GM23338 (cell line): Measurements from ENCODE around the gene C1QTNF5. TPM values are rescaled to one million over a fixed set of nuclear protein-coding genes. Genes with fewer than 3 reads are reported as not detected.

Source experiments
- ATAC-seq: fragments of 200-7000 bp; cut with Tn5 transposase; 3 replicates; pipeline ENCODE4 v1.9.1; 2020
- DNase-seq: peaks from one replicate; pipeline ENCODE4 v3.0.0-alpha.2; 2015; ENCODE audit warnings: low spot score
- H2AFZ ChIP-seq: fragments of 200-600 bp; sonication (generic); 2 replicates; pipeline ENCODE4 v1.8.0; 2016; ENCODE audit warnings: antibody characterized with exemption, mild to moderate bottlenecking, moderate library complexity
- H3F3A ChIP-seq: fragments of 200-600 bp; sonication (generic); replicated peaks from 2 replicates; pipeline ENCODE4 v1.8.0; 2017; ENCODE audit warnings: antibody characterized with exemption, mixed run types, low read depth
- H3K27ac ChIP-seq: fragments of 200-600 bp; sonication (generic); 2 replicates; pipeline ENCODE4 v1.6.1; 2016; ENCODE audit warnings: low read depth
- H3K27me3 ChIP-seq: fragments of 200-600 bp; sonication (generic); 2 replicates; pipeline ENCODE4 v1.8.0; 2016; ENCODE audit warnings: mild to moderate bottlenecking, mixed run types, moderate library complexity; ENCODE audit not compliant: insufficient read depth
- H3K36me3 ChIP-seq: fragments of 200-600 bp; sonication (generic); 2 replicates; pipeline ENCODE4 v1.8.0; 2016; ENCODE audit warnings: mild to moderate bottlenecking; ENCODE audit not compliant: insufficient read depth
- H3K4me1 ChIP-seq: fragments of 200-600 bp; sonication (generic); 2 replicates; pipeline ENCODE4 v1.8.0; 2016; ENCODE audit warnings: mild to moderate bottlenecking, moderate library complexity; ENCODE audit not compliant: insufficient read depth
- H3K4me2 ChIP-seq: fragments of 200-600 bp; sonication (generic); 2 replicates; pipeline ENCODE4 v1.7.1; 2017; ENCODE audit warnings: mixed run types
- H3K4me3 ChIP-seq: fragments of 200-600 bp; sonication (generic); 2 replicates; pipeline ENCODE4 v1.6.1; 2016; ENCODE audit warnings: mixed run types
- H3K79me2 ChIP-seq: fragments of 200-600 bp; sonication (generic); replicated peaks from 2 replicates; pipeline ENCODE4 v1.8.0; 2017; ENCODE audit warnings: mild to moderate bottlenecking; ENCODE audit not compliant: insufficient read depth
- H3K9me2 ChIP-seq: fragments of 200-600 bp; sonication (generic); 2 replicates; pipeline ENCODE4 v1.8.0; 2017; ENCODE audit not compliant: insufficient read depth
- H4K20me1 ChIP-seq: fragments of 200-600 bp; sonication (generic); replicated peaks from 2 replicates; pipeline ENCODE4 v1.8.0; 2017; ENCODE audit warnings: mild to moderate bottlenecking; ENCODE audit not compliant: insufficient read depth
- H3K27ac Mint-ChIP-seq: 2 replicates; pipeline ENCODE4 v1.8.0; 2020; ENCODE audit warnings: inconsistent platforms, mild to moderate bottlenecking, moderate library complexity, mixed read lengths
- H3K27me3 Mint-ChIP-seq: 3 replicates; pipeline ENCODE4 v1.8.0; 2022; ENCODE audit warnings: low read depth, mild to moderate bottlenecking, moderate library complexity, mixed read lengths, inconsistent platforms; ENCODE audit not compliant: insufficient read depth, poor library complexity
- H3K36me3 Mint-ChIP-seq: 3 replicates; pipeline ENCODE4 v1.8.0; 2021; ENCODE audit warnings: low read depth, mild to moderate bottlenecking, inconsistent platforms, moderate library complexity, mixed read lengths
- H3K4me1 Mint-ChIP-seq: 3 replicates; pipeline ENCODE4 v1.8.0; 2020; ENCODE audit warnings: mild to moderate bottlenecking, inconsistent platforms, mixed read lengths
- H3K4me3 Mint-ChIP-seq: 3 replicates; pipeline ENCODE4 v1.8.0; 2021; ENCODE audit warnings: moderate library complexity, mild to moderate bottlenecking, inconsistent platforms, mixed read lengths
- H3K9me3 Mint-ChIP-seq: 3 replicates; pipeline ENCODE4 v1.8.0; 2020; ENCODE audit warnings: moderate library complexity, mild to moderate bottlenecking, inconsistent platforms, mixed read lengths
- CREB1 ChIP-seq: fragments of 250-450 bp; sonication (Bioruptor Pico); IDR thresholded peaks from 2 replicates; pipeline ENCODE4 v1.5.0; 2020; ENCODE audit warnings: low read depth, mild to moderate bottlenecking, moderate library complexity
- CTCF ChIP-seq, 2 experiments: fragments of 200-600 bp in 1 of 2; sonication (generic) in 1 of 2; conservative IDR thresholded peaks; 2 replicates each; pipeline versions ENCODE4 v1.5.1 to v1.6.1; 2016 to 2017; ENCODE audit warnings: antibody characterized with exemption in 2 of 2, low read depth in 2 of 2, mild to moderate bottlenecking in 2 of 2, moderate library complexity in 1 of 2
- ETS1 ChIP-seq: IDR thresholded peaks from 2 replicates; pipeline ENCODE4 v1.6.1; 2016; ENCODE audit warnings: antibody characterized with exemption
- EZH2 ChIP-seq: fragments of 200-600 bp; sonication (generic); IDR thresholded peaks from one replicate; pipeline ENCODE4 v1.8.0; 2017; ENCODE audit warnings: antibody characterized with exemption, mild to moderate bottlenecking, low read depth; ENCODE audit not compliant: unreplicated experiment
- EZH2phosphoT487 ChIP-seq: fragments of 200-600 bp; sonication (generic); IDR thresholded peaks from one replicate; pipeline ENCODE4 v1.8.1; 2018; ENCODE audit warnings: antibody characterized with exemption; ENCODE audit not compliant: unreplicated experiment
- JUNB ChIP-seq: IDR thresholded peaks from one replicate; pipeline ENCODE4 v1.6.1; 2016; ENCODE audit warnings: antibody characterized with exemption; ENCODE audit not compliant: unreplicated experiment
- NANOG ChIP-seq: IDR thresholded peaks from 2 replicates; pipeline ENCODE4 v1.6.1; 2016; ENCODE audit warnings: antibody characterized with exemption, borderline replicate concordance
- POLR2AphosphoS5 ChIP-seq: IDR thresholded peaks from 2 replicates; pipeline ENCODE4 v1.6.1; 2016; ENCODE audit warnings: antibody characterized with exemption, low read depth
- REST ChIP-seq: IDR thresholded peaks from one replicate; pipeline ENCODE4 v1.6.1; 2018; ENCODE audit warnings: antibody characterized with exemption; ENCODE audit not compliant: unreplicated experiment
- STAT1 ChIP-seq: IDR thresholded peaks from one replicate; pipeline ENCODE4 v1.6.1; 2016; ENCODE audit warnings: antibody characterized with exemption; ENCODE audit not compliant: unreplicated experiment
- ZNF114 ChIP-seq: fragments of 250-450 bp; sonication (Bioruptor Pico); IDR thresholded peaks from 2 replicates; pipeline ENCODE4 v1.5.0; 2020; ENCODE audit warnings: mild to moderate bottlenecking, moderate library complexity
- ZNF331 ChIP-seq: fragments of 250-450 bp; sonication (Bioruptor Pico); IDR thresholded peaks from 2 replicates; pipeline ENCODE4 v1.5.0; 2020; ENCODE audit warnings: low read depth, mild to moderate bottlenecking, moderate library complexity
- ZNF462 ChIP-seq: fragments of 250-450 bp; sonication (Bioruptor Pico); IDR thresholded peaks from 2 replicates; pipeline ENCODE4 v1.5.0; 2020; ENCODE audit warnings: mild to moderate bottlenecking, moderate library complexity
- polyA plus RNA-seq: library from polyadenylated mRNA; unstranded; fragments of >200 nt; fragmentation: Nextera tagmentation; extraction: Ambion mirVana; gene quantifications from 2 replicates; pipeline ENCODE4 v1.2.1, GENCODE V29; 2016
- total RNA-seq: library from RNA; depleted of rRNA; stranded (reverse); fragments of >200 nt; shearing (Covaris generic); gene quantifications from 2 replicates; pipeline ENCODE4 v1.2.3, GENCODE V29; 2014

C1QTNF5 gene
- total and polyA plus RNA-seq, 2 experiments from 2014 or later = 1.9 TPM

GRCh38 chr11:119309953-119310681 is 30.6 kb downstream of the C1QTNF5 start:
- no peak overlapping the region for H3K27ac Mint-ChIP-seq
- peaks cover 21% of the 10 kb centered on the region; the same call in 2 of the 3 replicates for H3K36me3 Mint-ChIP-seq
- H3F3A ChIP-seq = 0 out of 2 replicates have a peak, but pooled peaks cover 3% of the 10 kb centered on the region
- peaks cover 7% of the 10 kb centered on the region for H3K27me3 ChIP-seq
- DNase-seq = no peak
- peaks cover 7% of the 10 kb centered on the region; the same call in 1 of the 2 replicates for H3K36me3 ChIP-seq
- TF ChIP-seq REST = no peak
- TF ChIP-seq POLR2AphosphoS5 = no peak
- no peak for TF ChIP-seq ETS1
- no peak for TF ChIP-seq STAT1
- TF ChIP-seq CTCF (conservative IDR thresholded peaks at IDR 0.05; ENCODE audit: low read depth in 2 of 2) = no peak
- TF ChIP-seq ZNF462 (CRISPR knock-in tag) = no peak
- TF ChIP-seq JUNB = no peak
- TF ChIP-seq ZNF114 (CRISPR knock-in tag) = no peak
- no peak for TF ChIP-seq ZNF331
- no peak for TF ChIP-seq EZH2
- TF ChIP-seq EZH2phosphoT487 = no peak
- no peak for TF ChIP-seq NANOG
- TF ChIP-seq CREB1 = no peak
- H3K4me1 Mint-ChIP-seq = peaks cover 19% of the 10 kb centered on the region
- ATAC-seq = no peak
- no peak overlapping the region for H3K27ac ChIP-seq
- no peak overlapping the region for H3K4me2 ChIP-seq
- H3K4me3 Mint-ChIP-seq = no peak overlapping the region
- H3K9me2 ChIP-seq = no peaks in the 10 kb centered on the region
- H3K4me1 ChIP-seq = peaks cover 20% of the 10 kb centered on the region; the same call in 1 of the 2 replicates
- H3K79me2 ChIP-seq = no peaks in the 10 kb centered on the region
- no peaks in the 10 kb centered on the region for H3K9me3 Mint-ChIP-seq
- H2AFZ ChIP-seq = no peak overlapping the region
- no peak overlapping the region for H3K4me3 ChIP-seq
- peaks cover 25% of the 10 kb centered on the region for H3K27me3 Mint-ChIP-seq
- peaks cover 14% of the 10 kb centered on the region for H4K20me1 ChIP-seq
